ENCODE data around the gene MRTFA. TPM values are rescaled to one million over a fixed set of nuclear protein-coding genes. Genes with fewer than 3 reads are reported as not detected.
A peak's percentile ranks its signal among the peaks of the same experiment; 100 is the strongest.

MRTFA gene
- total and polyA plus RNA-seq, 8 donors: 11.1 to 706 (median 61.2) TPM

GRCh38 chr22:40406063-40406890 is 230.2 kb downstream of the MRTFA start:
- TF ChIP-seq EP300 (IDR thresholded peaks at IDR 0.05) (no peak), POLR2AphosphoS5 (IDR thresholded peaks at IDR 0.05) (no peak), POLR2A (IDR thresholded peaks at IDR 0.05) (no peak), CTCF (IDR thresholded peaks at IDR 0.05) (no peak)
- WGBS, 5 donors: 89 to 94% (median 91%) methylated on average over 19 to 31 of the region's 31 CpGs
- H3K9me3 ChIP-seq: no peaks in the 10 kb centered on the region
- no peaks in the 10 kb centered on the region for H3K27me3 ChIP-seq
- H3K27ac ChIP-seq: no peak overlapping the region
- H3K36me3 ChIP-seq: peaks cover 86 to 100% (median 97%) of the 10 kb centered on the region in 4 donors
- intact Hi-C loops (cut with DNase I; ENCODE audit: low total_unique reads): no loop called here
- DNase-seq: no peak
- no peak overlapping the region for H3K4me3 ChIP-seq
- peaks cover 11 to 31% (median 16%) of the 10 kb centered on the region in 4 donors for H3K4me1 ChIP-seq

- Histone ChIP-seq H3K27ac (no peak overlapping the region), H3K4me3 (no peak overlapping the region), H3K27me3 (no peaks in the 10 kb centered on the region), H3K9me3 (no peaks in the 10 kb centered on the region), H3K4me1 (peaks cover 12 to 36% (median 21%) of the 10 kb centered on the region in 4 donors), H3K36me3 (peaks cover 82 to 100% (median 96%) of the 10 kb centered on the region in 4 donors)
- no peak for DNase-seq
- no peak for TF ChIP-seq CTCF (IDR thresholded peaks at IDR 0.05)
- TF ChIP-seq POLR2A (IDR thresholded peaks at IDR 0.05): no peak
- TF ChIP-seq EP300 (IDR thresholded peaks at IDR 0.05): no peak
- no peak for TF ChIP-seq POLR2AphosphoS5 (IDR thresholded peaks at IDR 0.05)
- intact Hi-C loops (cut with DNase I; ENCODE audit: low total_unique reads): no loop called here
- WGBS, 5 donors: 81 to 92% (median 89%) methylated on average over 10 to 28 of the region's 28 CpGs
Observed at GRCh38 chr22:40405178-40406062, 231.1 kb downstream of the MRTFA start.

GRCh38 chr22:40404251-40405177 is 232.0 kb downstream of the MRTFA start:
- Histone ChIP-seq H3K27ac (peak overlapping the region in 1 of 5 donors; percentile 8), H3K9me3 (no peaks in the 10 kb centered on the region), H3K4me3 (no peak overlapping the region), H3K4me1 (peaks cover 7 to 35% (median 18%) of the 10 kb centered on the region in 4 donors), H3K36me3 (peaks cover 73 to 93% (median 88%) of the 10 kb centered on the region in 4 donors), H3K27me3 (no peaks in the 10 kb centered on the region)
- TF ChIP-seq POLR2AphosphoS5 (IDR thresholded peaks at IDR 0.05) (no peak), POLR2A (IDR thresholded peaks at IDR 0.05) (no peak), CTCF (IDR thresholded peaks at IDR 0.05) (no peak), EP300 (IDR thresholded peaks at IDR 0.05) (no peak)
- intact Hi-C loops (cut with DNase I; ENCODE audit: low total_unique reads): no loop called here
- DNase-seq: no peak
- 81 to 88% (median 86%) methylated on average over 15 to 25 of the region's 25 CpGs for WGBS, 5 donors
